Measurements from ENCODE around the gene SLC44A5.
A peak's percentile ranks its signal among the peaks of the same experiment; 100 is the strongest.
"Not testable (repeated sequence)": the region's sequence is repeated elsewhere in the genome, so short reads cannot be mapped to it uniquely, and the experiment has no call there.

Gene SLC44A5

DNA sequence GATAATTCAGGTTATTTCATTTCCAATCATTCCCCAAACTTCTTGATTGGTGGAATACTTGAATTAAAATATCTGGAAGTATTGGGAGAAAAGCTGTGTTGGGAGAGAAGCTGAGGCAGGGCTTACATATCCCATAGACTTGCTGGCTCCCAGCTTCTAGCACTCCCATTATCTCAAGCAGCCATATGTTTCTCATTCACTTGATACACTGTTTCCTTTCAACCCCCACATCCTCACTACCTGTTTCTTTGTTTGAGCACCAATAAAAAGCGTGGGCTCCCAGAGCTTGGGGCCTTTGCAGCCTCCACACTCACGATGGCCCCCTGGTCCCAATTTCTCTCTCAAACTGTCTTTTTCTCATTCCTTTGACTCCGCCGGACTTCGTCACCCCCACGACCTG lies 256.6 kb downstream of the SLC44A5 start:
- not testable (repeated sequence) for DNase-seq

DNA sequence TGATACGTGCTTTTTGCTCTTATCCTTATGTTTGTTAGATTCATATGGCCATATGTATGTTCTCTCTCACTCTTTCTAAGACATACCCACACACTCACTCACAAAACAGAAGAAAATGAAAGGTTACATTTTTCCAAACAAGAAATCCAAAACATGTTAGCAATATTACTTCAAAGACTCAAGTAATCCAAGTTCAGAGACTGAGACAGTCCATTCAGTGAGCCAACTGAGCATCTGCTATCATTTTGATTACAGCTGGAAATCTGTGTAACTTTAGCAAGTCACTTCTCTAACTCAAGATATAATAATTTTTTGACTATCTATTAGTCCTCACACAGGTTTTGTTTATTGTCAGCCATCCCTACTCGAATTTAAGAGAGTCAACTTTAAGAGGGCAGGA lies 257.9 kb downstream of the SLC44A5 start:
- no peak for DNase-seq

DNA sequence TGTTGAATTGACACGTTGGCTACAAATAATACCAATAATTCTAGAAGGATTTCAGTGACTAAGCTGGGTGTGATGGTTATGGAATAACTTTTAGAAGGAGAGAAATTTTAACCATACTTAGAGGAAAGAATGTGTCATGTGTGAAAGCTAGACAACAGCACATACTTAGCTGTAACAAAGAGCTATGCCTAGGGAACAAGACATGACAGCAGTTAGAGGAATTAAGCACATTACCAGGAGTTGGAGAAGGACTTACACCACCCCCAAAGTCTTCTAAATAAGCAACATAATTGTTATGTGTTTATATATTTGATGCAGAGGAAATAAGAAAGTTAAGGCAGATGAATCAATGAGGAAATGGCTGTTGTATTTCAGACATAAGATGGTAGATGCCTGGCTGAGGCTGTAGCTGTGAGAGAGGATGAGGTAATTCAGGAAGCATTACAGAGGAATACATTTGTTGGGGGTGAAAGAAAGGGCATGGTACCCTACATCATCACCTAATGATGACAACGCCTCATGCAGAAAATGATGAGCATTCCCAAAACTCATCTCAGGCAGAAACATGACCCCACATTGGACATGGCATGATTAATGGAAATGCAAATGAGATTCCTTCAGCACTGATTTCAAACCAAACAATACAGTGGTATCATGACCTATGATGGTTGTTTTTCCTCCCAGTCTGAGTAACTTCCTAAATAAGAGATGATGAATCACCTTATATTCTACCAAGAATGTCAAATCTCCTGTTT lies 265.2 kb downstream of the SLC44A5 start:
- no peak for DNase-seq

DNA sequence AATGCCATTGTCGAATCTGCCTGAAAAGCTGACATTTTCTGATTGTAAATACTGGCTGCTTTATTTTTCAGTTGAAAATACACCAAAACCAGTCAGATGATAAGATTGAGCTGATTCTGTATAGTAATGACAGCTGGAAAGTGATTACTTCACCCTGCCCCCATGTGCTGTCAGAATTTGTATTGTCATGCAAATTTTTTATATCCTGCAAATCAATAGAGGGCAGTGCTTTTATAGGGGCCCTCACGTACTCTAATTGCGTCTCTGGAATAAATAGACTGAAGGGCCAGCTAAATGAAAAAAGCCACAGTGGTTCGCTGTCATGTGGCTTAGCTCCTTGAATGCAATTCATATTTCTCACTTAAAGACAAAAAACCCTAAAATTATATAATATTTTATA lies 268.1 kb downstream of the SLC44A5 start:
- no peak for DNase-seq

DNA sequence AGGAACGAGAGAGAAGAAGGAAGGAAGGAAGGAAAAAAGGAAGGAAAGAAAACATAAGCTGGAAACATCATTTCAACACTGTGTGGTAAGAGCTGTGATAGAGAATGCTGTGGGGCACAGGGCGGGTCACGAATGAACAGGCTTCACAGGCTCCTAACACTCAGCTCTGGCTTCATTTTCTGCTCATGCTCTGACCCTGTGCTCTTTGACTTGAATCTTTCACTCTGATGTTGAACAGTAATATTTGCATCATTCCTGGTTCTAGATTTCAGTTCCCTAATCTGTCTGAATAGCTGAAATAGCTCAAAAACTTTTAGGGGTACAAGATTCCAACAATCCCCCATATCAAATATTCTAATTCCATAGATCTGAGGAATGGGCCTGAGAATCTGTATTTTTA lies 269.4 kb downstream of the SLC44A5 start:
- DNase-seq, result no peak

DNA sequence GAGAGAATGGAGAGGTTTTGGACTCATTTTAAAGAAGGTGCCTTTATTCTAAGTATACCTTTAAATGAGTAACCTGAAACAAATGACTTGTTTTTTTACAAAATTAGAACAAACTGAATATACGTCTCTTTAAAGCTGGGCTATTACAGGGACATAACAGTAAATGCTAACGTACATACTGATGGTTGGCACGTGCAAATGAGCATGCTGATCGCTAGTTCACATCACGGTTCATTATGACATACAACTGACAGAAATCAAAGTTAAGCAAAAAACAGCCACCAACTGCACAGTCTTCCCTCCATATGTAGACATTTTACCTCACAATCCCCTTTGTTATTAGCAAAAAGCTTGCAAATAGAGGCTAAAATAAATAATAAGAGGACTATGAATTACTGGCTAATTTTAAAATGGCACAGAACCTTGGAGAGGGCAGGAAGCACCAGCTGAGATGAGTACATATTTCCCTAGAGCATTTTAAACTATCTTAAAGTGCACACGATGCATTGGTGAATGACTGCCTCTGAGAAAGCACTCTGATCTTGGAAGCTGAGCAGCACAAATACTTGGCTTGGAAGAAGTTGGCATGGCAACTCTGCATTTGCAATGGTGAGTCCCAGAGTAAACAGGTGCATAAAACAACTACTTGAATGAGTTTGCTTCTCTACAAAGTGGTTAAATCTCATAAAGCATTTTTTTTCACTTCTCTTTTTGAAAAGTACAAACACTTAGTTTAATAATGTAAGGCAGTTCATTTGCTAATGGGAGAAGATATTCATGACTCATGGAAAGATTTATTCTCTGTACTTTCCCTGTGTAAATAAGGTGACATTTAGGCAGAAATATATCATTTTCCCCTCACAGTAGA lies 272.1 kb downstream of the SLC44A5 start:
- no peak for DNase-seq

DNA sequence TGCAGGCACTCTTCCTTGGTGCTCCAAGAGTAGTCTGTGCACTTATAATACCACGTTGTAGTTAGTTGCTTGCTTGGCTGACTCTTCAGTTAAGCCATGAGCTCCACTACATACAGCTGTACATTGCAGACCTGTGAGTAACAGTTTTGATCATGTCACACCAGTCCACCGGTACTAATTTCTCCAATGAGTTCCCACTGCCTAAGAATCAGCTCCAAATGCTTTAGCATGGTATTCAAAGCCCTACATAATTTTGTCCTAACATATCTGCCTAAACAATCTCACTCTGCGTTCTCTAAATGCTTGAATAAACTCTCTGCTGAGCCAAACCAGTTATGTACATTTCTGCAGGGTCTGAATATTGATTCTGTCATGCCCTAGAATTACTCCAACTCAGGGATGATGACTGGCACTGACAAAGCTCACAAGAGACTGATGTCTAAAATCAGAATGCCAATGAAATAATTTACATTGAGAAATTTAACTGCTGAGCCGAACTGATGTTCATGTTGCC lies 276.0 kb downstream of the SLC44A5 start:
- no peak for DNase-seq

DNA sequence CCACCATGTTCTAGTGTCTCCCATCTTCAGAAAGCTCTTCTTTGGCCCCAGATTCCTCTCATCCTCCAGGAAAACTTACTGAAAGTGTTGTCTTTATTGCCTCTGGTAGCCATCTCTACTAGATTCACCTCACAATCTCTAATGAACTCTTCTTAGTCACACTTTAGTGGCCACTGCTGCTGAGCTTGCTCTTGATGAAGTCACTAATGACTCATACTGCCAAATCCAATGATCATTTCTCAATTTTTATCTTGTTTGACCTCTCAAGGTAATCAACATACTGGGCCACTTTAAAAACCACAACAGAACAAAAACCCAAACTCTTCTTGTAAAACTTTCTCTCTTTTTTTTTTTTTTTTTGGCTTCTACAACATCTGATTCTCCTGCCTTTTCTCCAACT lies 280.3 kb downstream of the SLC44A5 start:
- DNase-seq, result no peak

DNA sequence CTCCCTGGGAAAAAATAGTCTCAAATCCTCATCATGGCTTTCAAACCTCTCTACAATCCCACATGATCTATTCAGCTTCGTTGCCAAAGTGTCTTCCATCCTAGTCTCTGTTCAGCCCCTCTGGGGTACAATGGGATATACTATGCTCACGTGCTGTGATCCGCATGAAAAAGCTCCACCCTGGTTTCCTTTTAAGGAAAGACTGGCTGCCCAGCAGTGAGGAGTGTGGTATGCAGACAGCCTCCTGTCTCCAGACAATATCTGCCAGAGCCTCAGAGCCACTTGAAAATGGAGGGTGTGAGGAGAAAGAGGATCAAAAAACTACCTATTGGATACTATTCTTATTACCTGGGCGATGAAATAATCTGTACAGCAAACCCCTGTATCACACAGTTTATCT lies 282.2 kb downstream of the SLC44A5 start:
- no peak for DNase-seq

DNA sequence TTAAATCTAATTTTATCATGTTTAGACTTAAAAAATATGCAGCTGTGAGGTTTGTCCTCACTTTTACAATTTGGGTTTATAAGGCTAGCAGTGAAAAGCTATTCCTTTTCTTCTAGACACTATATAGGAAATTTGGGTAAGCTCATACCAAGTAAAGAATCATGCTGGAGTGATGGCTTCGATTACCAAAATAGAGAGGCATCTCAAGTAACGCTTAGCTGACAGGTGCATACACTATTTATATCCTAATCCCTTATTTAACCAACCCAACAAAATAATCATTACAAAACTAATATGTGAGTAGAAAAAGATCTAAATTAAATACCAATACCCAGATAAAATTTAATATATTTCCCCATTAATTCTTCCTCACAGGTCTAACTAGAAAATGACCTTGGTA lies 283.5 kb downstream of the SLC44A5 start:
- DNase-seq, result no peak

DNA sequence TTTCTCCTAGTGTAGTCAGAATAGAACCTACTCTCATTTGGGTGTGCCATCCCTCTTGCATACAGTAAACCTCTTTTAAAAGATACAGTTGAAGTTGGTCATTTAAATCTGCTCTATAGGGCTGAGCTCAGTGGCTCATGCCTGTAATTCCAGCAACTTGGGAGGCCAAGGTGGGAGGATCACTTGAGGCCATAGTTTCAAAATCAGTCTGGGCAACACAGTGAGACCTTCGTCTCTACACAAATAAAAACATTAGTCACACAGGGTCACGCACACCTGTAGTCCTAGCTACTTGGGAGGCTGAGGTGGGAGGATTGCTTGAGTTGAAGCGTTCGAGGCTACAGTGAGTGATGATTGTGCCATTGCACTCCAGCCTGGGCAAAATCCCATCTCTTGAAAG lies 292.9 kb downstream of the SLC44A5 start:
- no peak for DNase-seq

DNA sequence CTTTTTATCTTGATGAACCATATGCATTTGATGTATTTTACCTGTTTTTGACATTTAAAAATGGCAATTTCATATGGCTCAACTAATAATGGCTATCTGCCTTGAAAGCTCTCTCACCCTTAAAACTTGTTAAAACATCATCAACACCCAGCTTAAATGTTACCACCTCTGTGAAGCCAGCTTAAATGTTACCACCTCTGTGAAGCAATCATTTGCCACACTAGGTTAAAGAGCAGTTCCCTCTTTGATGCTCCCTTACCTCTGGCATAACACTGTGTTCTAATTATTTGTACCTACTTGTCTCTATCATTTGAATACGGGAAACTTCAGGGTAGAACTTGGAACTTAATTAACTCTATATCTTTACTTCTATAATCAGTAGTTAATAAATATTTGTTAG lies 294.7 kb downstream of the SLC44A5 start:
- DNase-seq, result no peak

DNA sequence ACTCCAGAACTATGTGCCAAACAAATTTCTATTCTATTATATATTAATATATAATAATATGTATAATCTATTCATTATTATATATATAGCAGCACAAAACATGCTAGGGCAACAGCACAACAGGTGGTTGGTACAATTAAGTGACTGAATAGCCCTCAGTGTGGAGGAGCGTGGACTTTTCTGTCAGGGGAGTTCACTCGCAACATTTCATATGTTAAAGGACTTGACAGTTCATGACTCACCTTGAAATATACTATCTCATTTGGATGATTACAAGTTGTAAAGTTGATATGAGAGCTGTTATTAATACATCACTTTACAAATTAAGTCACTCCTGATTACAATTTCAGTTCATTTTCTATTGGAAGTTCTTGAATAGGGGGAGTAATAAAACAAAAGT lies 298.3 kb downstream of the SLC44A5 start:
- DNase-seq, result no peak

DNA sequence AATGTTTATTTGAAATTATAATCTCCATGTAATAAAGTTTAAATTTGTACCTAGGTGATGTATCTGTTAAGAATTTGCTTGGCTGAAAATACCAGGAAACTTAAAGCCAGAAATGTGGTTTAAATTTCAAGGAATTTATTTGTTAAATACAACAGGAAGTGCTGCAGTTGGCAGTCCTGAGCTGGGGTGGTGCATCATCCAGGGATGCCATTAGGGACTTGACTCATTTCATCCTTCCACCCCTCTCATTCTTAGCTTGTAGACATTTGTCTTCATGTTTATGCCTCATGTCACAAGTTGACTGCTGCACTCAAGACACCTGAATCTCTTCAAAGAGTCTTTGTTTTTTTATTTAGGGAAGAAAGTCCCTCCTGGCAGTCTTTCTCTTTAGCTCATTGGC lies 300.8 kb downstream of the SLC44A5 start:
- DNase-seq, result no peak

DNA sequence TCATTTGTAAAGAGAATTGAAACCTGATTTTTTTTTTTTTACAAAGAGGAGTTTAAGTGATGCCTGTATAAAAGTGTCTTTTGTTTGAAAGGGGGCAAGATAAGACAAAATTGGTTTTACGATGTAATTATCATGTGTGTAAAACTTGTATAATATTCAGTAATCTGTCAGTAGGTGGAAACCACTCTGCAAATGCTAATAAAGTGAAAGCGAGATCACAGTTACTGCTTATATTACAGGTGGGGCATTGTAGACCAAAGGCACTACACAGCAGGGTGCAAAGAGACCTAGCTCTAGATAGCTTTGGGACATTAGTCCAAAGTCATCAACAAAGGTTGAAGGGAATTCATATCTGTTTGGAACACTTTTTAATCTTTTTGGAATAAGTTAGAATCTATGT lies 302.5 kb downstream of the SLC44A5 start:
- no peak for DNase-seq

DNA sequence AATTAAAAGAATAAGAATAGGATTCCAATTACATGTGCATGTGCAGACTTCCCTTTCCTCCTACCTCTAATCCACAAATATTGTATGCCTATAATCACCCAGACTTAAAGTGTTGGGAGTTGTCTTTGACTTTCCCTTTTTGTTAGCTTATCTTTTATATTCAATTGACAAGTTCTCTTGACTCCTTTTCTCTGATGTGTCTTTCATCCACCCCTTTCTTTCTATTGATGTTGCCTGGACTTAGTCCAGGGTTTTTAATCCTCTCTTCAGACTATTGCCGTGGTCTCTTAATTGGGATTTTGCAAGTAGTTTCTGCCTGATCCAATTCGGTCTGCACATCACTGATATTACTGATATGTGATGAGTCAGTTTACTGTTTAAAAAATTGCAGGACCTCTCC lies 305.9 kb downstream of the SLC44A5 start:
- DNase-seq, result peak; percentile 50

DNA sequence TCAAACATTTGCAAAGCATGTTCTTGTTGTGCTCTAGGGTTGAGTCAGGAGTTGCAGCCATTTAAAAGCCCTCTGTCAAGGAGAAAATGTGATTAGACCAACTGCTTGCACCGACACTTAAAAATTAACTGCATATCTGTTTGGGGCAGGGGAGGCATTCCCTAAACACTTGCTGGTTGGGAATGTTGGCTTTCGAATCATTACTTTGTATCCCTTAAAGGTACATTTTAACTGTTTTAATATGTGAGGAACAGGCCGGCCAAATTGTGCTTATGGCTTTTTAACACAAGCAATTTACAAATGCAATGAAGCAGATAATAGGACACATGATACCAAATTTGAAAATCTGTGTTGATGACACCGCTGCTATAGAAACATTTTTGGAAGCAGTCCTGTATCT lies 317.6 kb downstream of the SLC44A5 start:
- no peak for DNase-seq

DNA sequence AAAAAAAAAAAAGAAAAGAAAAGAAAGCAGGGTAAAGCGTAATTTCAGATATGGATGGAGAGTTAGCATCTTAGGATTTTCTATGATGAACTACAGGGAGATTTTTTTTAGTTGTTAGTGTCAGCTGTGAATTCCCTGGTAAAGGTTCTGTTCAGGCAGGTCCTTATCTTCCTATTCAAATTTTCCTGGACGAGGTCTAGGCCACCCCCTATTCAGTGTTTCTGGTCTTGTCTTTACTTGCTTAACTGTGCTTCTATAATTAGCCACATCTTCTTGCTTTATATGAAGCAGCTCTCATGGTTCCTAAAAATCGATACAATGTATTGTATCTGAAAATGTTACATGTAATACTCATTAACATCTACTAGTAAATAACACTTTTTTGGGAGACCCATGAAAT lies 318.9 kb downstream of the SLC44A5 start:
- DNase-seq, result no peak

DNA sequence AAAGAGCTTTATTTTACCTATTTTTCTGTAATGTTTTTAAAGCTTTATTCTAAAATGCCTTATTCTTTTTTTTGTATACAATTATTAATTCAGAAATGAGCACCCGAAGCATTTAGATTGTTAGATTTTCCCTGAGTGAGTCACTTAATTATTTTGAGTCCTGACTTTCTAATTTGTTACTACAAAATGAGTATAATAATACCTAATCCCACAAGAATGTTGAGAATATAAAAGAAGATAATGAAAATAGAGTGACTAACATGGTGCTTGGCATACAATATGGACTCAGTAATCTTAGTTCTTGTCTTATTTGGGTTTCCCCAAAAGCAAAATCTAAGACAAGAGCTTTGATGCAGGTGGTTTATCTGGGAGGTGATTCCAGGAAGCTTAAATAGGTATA lies 334.5 kb downstream of the SLC44A5 start:
- DNase-seq, result no peak

DNA sequence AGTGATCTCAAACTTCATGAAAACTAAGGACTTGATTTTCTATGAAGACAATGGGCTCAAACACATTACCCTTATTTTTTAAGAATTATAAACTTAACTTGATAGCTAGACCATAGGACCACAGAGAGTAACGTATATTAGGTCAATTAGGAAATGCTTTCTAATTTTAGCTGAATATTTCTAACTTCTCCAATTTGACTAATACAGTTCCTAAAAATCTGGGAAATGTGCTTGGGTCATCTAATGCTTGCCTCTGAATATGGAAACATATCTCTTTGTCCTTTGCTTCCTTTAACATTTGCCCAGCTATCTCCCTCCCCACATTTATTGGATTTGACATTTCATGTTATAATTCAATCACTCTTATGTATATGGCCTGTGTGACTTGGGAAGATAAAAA lies 335.3 kb downstream of the SLC44A5 start:
- DNase-seq, result no peak

DNA sequence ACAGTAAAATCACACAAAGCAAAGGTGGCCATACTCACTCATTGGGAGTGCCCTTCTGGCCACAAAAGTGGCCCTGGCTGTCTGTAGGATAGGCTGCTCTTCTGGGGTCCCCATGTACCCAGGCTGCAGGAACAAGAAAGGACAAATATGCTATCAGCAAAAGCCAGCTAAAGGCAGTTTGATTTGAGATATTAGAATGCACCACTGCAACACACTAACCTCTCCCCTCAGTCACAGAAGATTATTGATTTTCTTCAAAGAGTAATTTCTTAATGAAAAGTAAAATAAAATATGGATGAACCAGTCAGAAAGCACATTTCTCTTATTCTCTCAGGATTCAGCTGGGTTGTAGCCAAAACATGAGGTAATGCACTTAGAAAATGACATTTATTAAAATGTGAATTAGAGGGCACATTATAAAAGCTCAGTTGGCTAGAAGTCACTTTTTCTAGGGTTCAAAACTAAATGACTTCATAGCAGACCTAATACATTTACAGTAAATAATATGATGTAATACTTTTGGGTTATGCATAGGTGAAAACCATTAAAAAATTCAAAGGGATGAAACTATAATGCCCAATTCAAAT lies 335.9 kb downstream of the SLC44A5 start:
- no peak for DNase-seq

DNA sequence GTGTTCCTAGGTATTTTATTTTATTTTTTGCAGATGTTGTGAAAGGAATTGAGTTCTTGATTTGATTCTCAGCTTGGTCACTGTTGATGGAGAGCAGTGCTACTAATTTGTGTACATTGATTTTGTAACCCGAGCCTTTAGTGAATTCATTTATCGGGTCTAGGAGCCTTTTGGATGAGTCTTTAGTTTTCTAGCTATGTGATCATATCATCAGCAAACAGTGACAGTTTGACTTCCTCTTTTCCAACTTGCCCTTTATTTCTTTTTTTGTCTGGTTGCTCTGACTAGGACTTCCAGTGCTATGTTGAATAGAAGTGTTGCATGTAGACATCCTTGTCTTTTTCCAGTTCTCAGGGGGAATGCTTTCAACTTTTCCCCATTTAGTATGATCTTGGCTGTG lies 337.8 kb downstream of the SLC44A5 start:
- DNase-seq, result no peak

DNA sequence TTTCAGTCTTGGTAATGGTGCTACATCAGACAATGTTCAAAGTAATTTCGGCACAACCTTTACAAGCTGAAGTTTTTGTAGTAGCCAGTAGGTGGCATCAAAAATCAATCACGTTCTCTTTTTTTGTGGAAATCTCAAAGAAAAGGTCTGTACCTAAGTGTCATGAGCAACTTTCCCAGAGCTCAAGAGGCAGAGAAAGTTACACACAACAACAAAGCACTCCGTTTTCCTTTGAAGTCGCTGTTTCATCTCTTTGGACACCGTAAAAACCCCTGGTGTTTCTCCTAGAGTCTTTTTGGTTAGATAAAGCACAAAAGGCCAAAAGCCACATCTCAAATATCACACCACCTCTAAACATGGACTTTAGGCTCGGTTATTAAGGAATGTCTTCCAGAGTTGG lies 345.1 kb downstream of the SLC44A5 start:
- peak; percentile 59 for DNase-seq

DNA sequence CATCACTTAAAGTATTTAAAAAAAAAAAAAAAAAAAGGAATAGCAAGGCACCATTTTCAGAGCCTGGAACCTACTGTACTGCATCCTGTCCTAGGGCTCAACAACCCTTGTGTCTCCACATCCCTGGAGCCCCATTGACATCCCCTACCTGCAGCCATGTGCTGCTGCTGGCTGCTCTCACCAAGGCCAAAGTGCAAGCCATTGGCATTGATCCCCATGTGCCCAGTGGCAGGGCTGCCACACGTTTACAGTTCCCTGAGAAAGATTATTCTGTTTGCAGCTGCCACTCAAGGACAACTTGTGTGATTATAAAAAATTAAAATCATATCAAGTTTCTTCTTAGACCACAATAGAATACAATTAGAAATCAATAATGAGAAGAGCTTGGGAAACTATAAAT lies 346.8 kb downstream of the SLC44A5 start:
- no peak for DNase-seq

All from NCI-H82 (cell line).